ENCODE results near the gene CDH5. TPM values are rescaled to one million over a fixed set of nuclear protein-coding genes. Genes with fewer than 3 reads are reported as not detected.

The CDH5 gene
- total and polyA plus RNA-seq, 2 of the 13 experiments (the other 11 are each of a cell fraction or from before 2014, with no cell fraction given) = 0.71 to 1.1 TPM

GRCh38 chr16:66352304-66352703 is 14.2 kb upstream of the CDH5 start (continued):
- no peak for TF ChIP-seq ZBTB49 (CRISPR knock-in tag; IDR thresholded peaks at IDR 0.05; ENCODE audit: borderline replicate concordance)
- no peak for TF ChIP-seq REPIN1 (CRISPR knock-in tag; IDR thresholded peaks at IDR 0.05; ENCODE audit: borderline replicate concordance, low read depth)

GRCh38 chr16:66353055-66353454 is 13.4 kb upstream of the CDH5 start:
- H4K20me1 ChIP-seq (ENCODE audit: insufficient read depth, low read length) = no peaks in the 10 kb centered on the region
- H3K27ac ChIP-seq (ENCODE audit: extremely low read length, insufficient read depth, low read length) = no peak overlapping the region
- TF ChIP-seq ZNF768 (CRISPR knock-in tag; IDR thresholded peaks at IDR 0.05) (peak; percentile 2; the same call in 1 of the 2 replicates), ZNF292 (CRISPR knock-in tag; IDR thresholded peaks at IDR 0.05; ENCODE audit: borderline replicate concordance, low read depth) (0 out of 2 replicates have a peak, but pooled peaks have one; percentile 18), ZNF556 (CRISPR knock-in tag; IDR thresholded peaks at IDR 0.05; ENCODE audit: borderline replicate concordance) (no peak), TIGD3 (CRISPR knock-in tag; IDR thresholded peaks at IDR 0.05; ENCODE audit: borderline replicate concordance) (no peak), ZNF512B (CRISPR knock-in tag; IDR thresholded peaks at IDR 0.05; ENCODE audit: borderline replicate concordance) (0 out of 2 replicates have a peak, but pooled peaks have one; percentile 26)
- no peak overlapping the region for H2AFZ ChIP-seq (ENCODE audit: low read length)
- peak; percentile 27; the same call in 2 of the 3 replicates for ATAC-seq
- in situ Hi-C loops (cut with HindIII; ENCODE audit: extremely low pct_ligation_motif_present, low pct_unique_long_range_greater_than_20kb) = no loop called here
- no peaks in the 10 kb centered on the region for H3K36me3 ChIP-seq (replicated peaks in 1 of 2; ENCODE audit: control insufficient read depth in 1 of 2, insufficient read depth in 2 of 2, low read length in 2 of 2)
- WGBS (ENCODE audit: low lambda C conversion rate) = 19% methylated on average over 5 of the region's 5 CpGs
- no peak for DNase-seq (ENCODE audit: low spot score)
- H3K79me2 ChIP-seq (ENCODE audit: insufficient read depth, low read length) = no peaks in the 10 kb centered on the region
- no peaks in the 10 kb centered on the region for H3K9me3 ChIP-seq (ENCODE audit: low read length)
- ChIA-PET POLR2A (no interaction called here), CTCF (ENCODE audit: low intra/inter-chr PET ratio, low total read pairs) (no interaction called here)
- no peak for FAIRE-seq
- peaks cover 18% of the 10 kb centered on the region for H3K4me1 ChIP-seq (ENCODE audit: insufficient read depth, low read length)
- no peak overlapping the region for H3K9ac ChIP-seq (ENCODE audit: insufficient read depth, low read depth, low read length)
- H3K4me3 ChIP-seq (replicated peaks in 1 of 3; ENCODE audit: insufficient read depth in 1 of 3, low read depth in 2 of 3, low read length in 3 of 3) = no peak overlapping the region
- BruUV-seq (replicated peaks) = no TSS peak
- peak overlapping the region; percentile 22; the same call in 1 of the 2 replicates for H3K4me2 ChIP-seq (ENCODE audit: low read depth, low read length)
- intact Hi-C loops (cut with micrococcal nuclease; ENCODE audit: unreplicated experiment) = no loop called here
- H3K27me3 ChIP-seq (ENCODE audit: control insufficient read depth in 1 of 2, insufficient read depth in 2 of 2, low read length in 2 of 2) = peaks cover 3 to 23% of the 10 kb centered on the region in 2 experiments; a peak in 3 of 5 replicates

Data from HepG2 (cell line).